K562 (cell line): Measurements from ENCODE around the gene BBLN. TPM values are rescaled to one million over a fixed set of nuclear protein-coding genes. Genes with fewer than 3 reads are reported as not detected.

Source experiments
- DDX20 ChIP-seq: fragments of 450-650 bp; IDR thresholded peaks from 2 replicates; pipeline ENCODE4 v1.6.1; 2016; ENCODE audit warnings: missing genetic modification characterization, low read depth, mild to moderate bottlenecking, missing compliant biosample characterization, moderate library complexity
- E2F5 ChIP-seq: sonication (generic); formaldehyde crosslinking; IDR thresholded peaks from 2 replicates; pipeline ENCODE4 v1.8.0; 2022; ENCODE audit warnings: mild to moderate bottlenecking, missing genetic modification reagents
- GABPB2 ChIP-seq: fragments of 250-450 bp; sonication (Bioruptor Pico); conservative IDR thresholded peaks from 2 replicates; pipeline ENCODE4 v1.5.1; 2021; ENCODE audit warnings: mild to moderate bottlenecking
- KAT8 ChIP-seq: fragments of 450-650 bp; IDR thresholded peaks from 2 replicates; pipeline ENCODE4 v1.6.1; 2016; ENCODE audit warnings: low read depth, mild to moderate bottlenecking
- KDM4B ChIP-seq, 2 experiments: fragments of 450-650 bp in 1 of 2; sonication (generic) in 1 of 2; IDR thresholded peaks; 2 replicates each; pipeline ENCODE4 v1.6.1; 2016 to 2017; ENCODE audit warnings: borderline replicate concordance in 2 of 2, antibody characterized with exemption in 1 of 2, low read depth in 1 of 2, mild to moderate bottlenecking in 1 of 2
- KLF16 ChIP-seq: IDR thresholded peaks from 2 replicates; pipeline ENCODE4 v1.6.1; 2016; ENCODE audit warnings: antibody characterized with exemption
- OTX1 ChIP-seq: fragments of 450-650 bp; formaldehyde crosslinking; IDR thresholded peaks from 2 replicates; pipeline ENCODE4 v1.4.0; 2022; ENCODE audit warnings: mild to moderate bottlenecking
- RAD51 ChIP-seq: fragments of 450-650 bp; IDR thresholded peaks from 2 replicates; pipeline ENCODE4 v1.7.1; 2016; ENCODE audit warnings: low read depth, mild to moderate bottlenecking, borderline replicate concordance
- SIN3A ChIP-seq, 2 experiments: fragments of 150-350 bp in 1 of 2; IDR thresholded peaks; 2 replicates each; pipeline ENCODE4 v1.6.1; 2011 to 2016; ENCODE audit warnings: borderline replicate concordance in 2 of 2, low read depth in 2 of 2, low read length in 2 of 2, mild to moderate bottlenecking in 2 of 2, moderate library complexity in 2 of 2; ENCODE audit not compliant: control insufficient read depth in 1 of 2
- SRF ChIP-seq, 2 experiments: fragments of 250-450, 450-650 bp in 1 of 2; sonication (Bioruptor Pico) in 1 of 2; sonication (generic) in 1 of 2; formaldehyde crosslinking; IDR thresholded peaks; 2 replicates each; pipeline versions ENCODE4 v1.5.0 to v1.5.1; 2020 to 2022; ENCODE audit warnings: mild to moderate bottlenecking in 1 of 2, missing genetic modification reagents in 1 of 2
- SRSF7 ChIP-seq: fragments of 200-400 bp; formaldehyde crosslinking; optimal IDR thresholded peaks from 2 replicates; pipeline ENCODE3; 2017; ENCODE audit warnings: mild to moderate bottlenecking, low read depth, low read length
- ZBTB1 ChIP-seq: sonication (generic); formaldehyde crosslinking; IDR thresholded peaks from 2 replicates; pipeline ENCODE4 v1.8.1; 2023; ENCODE audit warnings: missing genetic modification reagents, low read depth, mild to moderate bottlenecking, borderline replicate concordance
- ZBTB5 ChIP-seq: fragments of 450-650 bp; IDR thresholded peaks from 2 replicates; pipeline ENCODE4 v1.6.1; 2017; ENCODE audit warnings: antibody characterized with exemption
- ZKSCAN8 ChIP-seq: fragments of 200-800 bp; sonication (Bioruptor generic); IDR thresholded peaks from 2 replicates; pipeline ENCODE4 v1.6.1; 2016; ENCODE audit warnings: missing genetic modification characterization, missing compliant biosample characterization
- ZNF277 ChIP-seq: fragments of 250-450 bp; sonication (Bioruptor Pico); IDR thresholded peaks from 2 replicates; pipeline ENCODE4 v1.8.0; 2022; ENCODE audit warnings: inconsistent platforms, mild to moderate bottlenecking, moderate library complexity, borderline replicate concordance
- ZNF639 ChIP-seq, 2 experiments: fragments of 200-800 bp in 1 of 2; sonication (Bioruptor generic) in 1 of 2; sonication (generic) in 1 of 2; formaldehyde crosslinking in 1 of 2; IDR thresholded peaks in 1 of 2; conservative IDR thresholded peaks in 1 of 2; 2 replicates each; pipeline versions ENCODE4 v1.5.0 to v1.6.1; 2016 to 2020; ENCODE audit warnings: missing compliant biosample characterization in 1 of 2, missing genetic modification characterization in 1 of 2, missing genetic modification reagents in 1 of 2
- ZNF644 ChIP-seq: fragments of 200-800 bp; sonication (Bioruptor generic); IDR thresholded peaks from 2 replicates; pipeline ENCODE4 v1.6.1; 2016; ENCODE audit warnings: low read depth, missing genetic modification characterization, missing compliant biosample characterization
- ZNF79 ChIP-seq: fragments of 250-450 bp; sonication (Bioruptor Pico); IDR thresholded peaks from 2 replicates; pipeline ENCODE4 v1.4.0; 2020; ENCODE audit warnings: low read depth, mild to moderate bottlenecking, moderate library complexity
- polyA plus RNA-seq, 8 experiments: library from polyadenylated mRNA; depleted of rRNA in 4 of 8; stranded (reverse) in 5 of 8; unstranded in 3 of 8; fragments of >200 nt; fragmentation: Nextera tagmentation in 2 of 8; fragmentation: Illumina TruSeq in 1 of 8; extraction: Ambion mirVana in 2 of 8; extraction: Trizol in 1 of 8; gene quantifications; 2 replicates each; pipeline versions ENCODE4 v1.2.1 to v1.2.3, GENCODE V29; 2011 to 2014; ENCODE audit warnings: inconsistent platforms in 1 of 8, missing spikeins in 1 of 8
- total RNA-seq, 7 experiments: library from RNA; depleted of rRNA in 6 of 7; stranded (reverse); fragments of >200 nt in 6 of 7; fragmentation: Illumina TruSeq in 2 of 7; extraction: Trizol in 2 of 7; gene quantifications; 2 replicates each; pipeline versions ENCODE4 v1.2.1 to v1.2.3, GENCODE V29; 2011 to 2021; ENCODE audit warnings: low replicate concordance in 1 of 7
- TF ChIP-seq, protein P1 (sequence below): fragments of 450-650 bp; formaldehyde crosslinking; IDR thresholded peaks from 2 replicates; pipeline ENCODE4 v1.4.0; 2022; ENCODE audit warnings: missing genetic modification characterization

BBLN gene
- total and polyA plus RNA-seq, 9 of the 15 experiments (the other 6 are each of a cell fraction or from before 2014, with no cell fraction given), result 4.2 to 331 (median 87.1) TPM

DNA sequence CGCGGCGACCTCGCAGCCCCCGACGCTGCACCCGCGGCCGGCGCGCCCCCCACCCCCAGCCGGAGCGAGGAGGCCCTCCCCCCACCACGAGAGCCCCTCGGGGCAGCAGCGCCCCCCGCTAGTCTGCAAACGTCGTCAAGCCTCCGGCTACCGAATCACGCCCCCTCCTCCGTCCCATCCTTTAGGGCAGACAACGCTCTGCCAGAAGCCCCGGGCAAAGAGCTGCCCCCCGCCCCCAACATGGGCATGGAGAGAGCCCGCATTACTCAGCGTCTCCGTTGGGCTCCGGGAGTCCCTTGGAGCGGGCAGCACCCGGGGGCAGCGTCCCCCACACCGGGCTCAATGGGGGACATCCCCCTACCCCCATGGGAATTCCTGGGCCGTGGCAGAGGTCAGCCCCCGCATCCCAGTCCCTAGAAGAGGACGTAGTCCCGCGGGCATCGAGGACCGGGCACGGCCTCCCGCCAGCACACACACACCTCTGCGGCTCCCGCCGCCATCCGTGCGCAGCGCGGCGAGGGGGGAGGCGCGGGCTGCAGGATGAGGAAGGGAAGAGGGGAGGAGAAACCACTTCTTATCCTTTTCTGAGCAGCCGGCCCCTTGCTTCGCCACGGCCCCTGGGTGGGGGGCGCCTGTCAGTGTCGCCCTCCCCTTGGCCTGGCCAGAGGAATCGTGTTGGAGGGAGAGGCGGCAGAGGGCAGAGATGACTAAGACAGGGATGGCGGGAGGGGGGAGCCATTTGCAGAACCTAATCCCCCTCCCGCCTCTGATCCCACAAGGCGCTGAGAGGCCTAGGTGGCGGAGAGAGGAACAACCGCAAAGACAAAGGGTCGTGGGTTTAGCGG, 43.9 kb downstream of the BBLN start (continued):
- TF ChIP-seq, protein P1, sequence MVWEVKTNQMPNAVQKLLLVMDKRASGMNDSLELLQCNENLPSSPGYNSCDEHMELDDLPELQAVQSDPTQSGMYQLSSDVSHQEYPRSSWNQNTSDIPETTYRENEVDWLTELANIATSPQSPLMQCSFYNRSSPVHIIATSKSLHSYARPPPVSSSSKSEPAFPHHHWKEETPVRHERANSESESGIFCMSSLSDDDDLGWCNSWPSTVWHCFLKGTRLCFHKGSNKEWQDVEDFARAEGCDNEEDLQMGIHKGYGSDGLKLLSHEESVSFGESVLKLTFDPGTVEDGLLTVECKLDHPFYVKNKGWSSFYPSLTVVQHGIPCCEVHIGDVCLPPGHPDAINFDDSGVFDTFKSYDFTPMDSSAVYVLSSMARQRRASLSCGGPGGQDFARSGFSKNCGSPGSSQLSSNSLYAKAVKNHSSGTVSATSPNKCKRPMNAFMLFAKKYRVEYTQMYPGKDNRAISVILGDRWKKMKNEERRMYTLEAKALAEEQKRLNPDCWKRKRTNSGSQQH (CRISPR knock-in tag), result peak; percentile 81; the same call in 1 of the 2 replicates
- TF ChIP-seq SRF (CRISPR knock-in tag; IDR thresholded peaks at IDR 0.05), result peak in 1 of 2 experiments; percentile 23; a peak in 1 of 4 replicates
- no peak for TF ChIP-seq SRSF7
- no peak for TF ChIP-seq KAT8
- TF ChIP-seq ZNF644 (tag), result no peak
- no peak for TF ChIP-seq ZNF79
- TF ChIP-seq KDM4B (IDR thresholded peaks at IDR 0.05; ENCODE audit: borderline replicate concordance in 2 of 2, low read depth in 1 of 2), result no peak
- no peak for TF ChIP-seq DDX20
- TF ChIP-seq KLF16, result no peak
- TF ChIP-seq GABPB2 (CRISPR knock-in tag), result no peak; the same call in 1 of the 2 replicates
- 0 out of 4 replicates have a peak, but pooled peaks of 1 of the 2 experiments have one; percentile 52 for TF ChIP-seq SIN3A (IDR thresholded peaks at IDR 0.05; ENCODE audit: borderline replicate concordance in 2 of 2, control insufficient read depth in 1 of 2, low read depth in 2 of 2, low read length in 2 of 2)
- TF ChIP-seq RAD51, result no peak
- TF ChIP-seq ZNF277 (CRISPR knock-in tag), result no peak
- 0 out of 2 replicates have a peak, but pooled peaks have one; percentile 59 for TF ChIP-seq OTX1 (CRISPR knock-in tag)
- TF ChIP-seq ZNF639 (CRISPR knock-in tag; conservative IDR thresholded peaks at IDR 0.05 in 1 of 2, IDR thresholded peaks at IDR 0.05 in 1 of 2), result no peak
- no peak for TF ChIP-seq ZBTB1 (CRISPR knock-in tag)
- TF ChIP-seq ZKSCAN8, result no peak
- TF ChIP-seq ZBTB5, result no peak
- TF ChIP-seq E2F5 (CRISPR knock-in tag), result no peak
